Hepatocyte (in vitro differentiated cells): ENCODE results near the gene ISM1. TPM values are rescaled to one million over a fixed set of nuclear protein-coding genes. Genes with fewer than 3 reads are reported as not detected.
A peak's percentile ranks its signal among the peaks of the same experiment; 100 is the strongest.

Source experiments
- DNase-seq: peaks from one replicate; pipeline ENCODE4 v3.0.0-alpha.2; 2016; ENCODE audit warnings: low spot score
- H2AFZ ChIP-seq: fragments of 200-600 bp; sonication (generic); 2 replicates; pipeline ENCODE4 v1.6.0; 2016; ENCODE audit warnings: antibody characterized with exemption, mild to moderate bottlenecking
- H3K27ac ChIP-seq: fragments of 200-600 bp; sonication (generic); 2 replicates; pipeline ENCODE4 v1.5.1; 2016; ENCODE audit warnings: mild to moderate bottlenecking
- H3K27me3 ChIP-seq: fragments of 200-600 bp; sonication (generic); 2 replicates; pipeline ENCODE4 v1.6.1; 2016
- H3K36me3 ChIP-seq: fragments of 200-600 bp; sonication (generic); replicated peaks from 2 replicates; pipeline ENCODE4 v1.5.1; 2016; ENCODE audit warnings: low read depth; ENCODE audit not compliant: insufficient read depth
- H3K4me1 ChIP-seq: fragments of 200-600 bp; sonication (generic); 2 replicates; pipeline ENCODE4 v1.5.1; 2016; ENCODE audit warnings: mild to moderate bottlenecking, moderate library complexity; ENCODE audit not compliant: insufficient read depth
- H3K4me2 ChIP-seq: fragments of 200-600 bp; sonication (generic); 2 replicates; pipeline ENCODE4 v1.6.0; 2016
- H3K4me3 ChIP-seq: fragments of 200-600 bp; sonication (generic); 2 replicates; pipeline ENCODE4 v1.5.1; 2016; ENCODE audit warnings: mild to moderate bottlenecking
- H3K79me2 ChIP-seq: fragments of 200-600 bp; sonication (generic); 2 replicates; pipeline ENCODE4 v1.6.0; 2017; ENCODE audit warnings: mild to moderate bottlenecking
- H3K9me2 ChIP-seq: fragments of 200-600 bp; sonication (generic); replicated peaks from 2 replicates; pipeline ENCODE4 v1.6.0; 2017; ENCODE audit warnings: mild to moderate bottlenecking; ENCODE audit not compliant: insufficient read depth
- H3K9me3 ChIP-seq: fragments of 200-600 bp; sonication (generic); 2 replicates; pipeline ENCODE4 v1.5.1; 2016; ENCODE audit warnings: low read depth, mild to moderate bottlenecking
- H4K20me1 ChIP-seq: fragments of 200-600 bp; sonication (generic); 2 replicates; pipeline ENCODE4 v1.6.0; 2016; ENCODE audit warnings: mild to moderate bottlenecking; ENCODE audit not compliant: insufficient read depth, poor library complexity, severe bottlenecking
- EZH2 ChIP-seq: fragments of 200-600 bp; sonication (generic); IDR thresholded peaks from 2 replicates; pipeline ENCODE4 v1.6.1; 2016; ENCODE audit warnings: antibody characterized with exemption, mild to moderate bottlenecking, borderline replicate concordance
- EZH2phosphoT487 ChIP-seq: fragments of 200-600 bp; sonication (generic); IDR thresholded peaks from one replicate; pipeline ENCODE4 v1.6.1; 2018; ENCODE audit warnings: antibody characterized with exemption, mild to moderate bottlenecking, low read depth, moderate library complexity; ENCODE audit not compliant: unreplicated experiment, severe bottlenecking
- WGBS: methylation state at CpG from one replicate; pipeline ENCODE4 v1.1.6; 2016; ENCODE audit warnings: low lambda C conversion rate; ENCODE audit errors: missing lambda C conversion rate; 5-methylcytosine and 5-hydroxymethylcytosine counted together
- polyA plus RNA-seq: library from polyadenylated mRNA; unstranded; fragments of >200 nt; fragmentation: Nextera tagmentation; extraction: Ambion mirVana; gene quantifications from 2 replicates; pipeline ENCODE4 v1.2.1, GENCODE V29; 2016
- total RNA-seq: library from RNA; depleted of rRNA; stranded (reverse); fragments of >200 nt; gene quantifications from 2 replicates; pipeline ENCODE4 v1.2.3, GENCODE V29; 2014
- TF ChIP-seq, protein P1 (sequence below): fragments of 200-600 bp; sonication (generic); IDR thresholded peaks from 2 replicates; pipeline ENCODE4 v1.5.1; 2016; ENCODE audit warnings: antibody characterized with exemption, mild to moderate bottlenecking; ENCODE audit not compliant: poor library complexity

The ISM1 gene
- total and polyA plus RNA-seq, 2 experiments from 2014 or later: 0.76 to 1.7 TPM

DNA sequence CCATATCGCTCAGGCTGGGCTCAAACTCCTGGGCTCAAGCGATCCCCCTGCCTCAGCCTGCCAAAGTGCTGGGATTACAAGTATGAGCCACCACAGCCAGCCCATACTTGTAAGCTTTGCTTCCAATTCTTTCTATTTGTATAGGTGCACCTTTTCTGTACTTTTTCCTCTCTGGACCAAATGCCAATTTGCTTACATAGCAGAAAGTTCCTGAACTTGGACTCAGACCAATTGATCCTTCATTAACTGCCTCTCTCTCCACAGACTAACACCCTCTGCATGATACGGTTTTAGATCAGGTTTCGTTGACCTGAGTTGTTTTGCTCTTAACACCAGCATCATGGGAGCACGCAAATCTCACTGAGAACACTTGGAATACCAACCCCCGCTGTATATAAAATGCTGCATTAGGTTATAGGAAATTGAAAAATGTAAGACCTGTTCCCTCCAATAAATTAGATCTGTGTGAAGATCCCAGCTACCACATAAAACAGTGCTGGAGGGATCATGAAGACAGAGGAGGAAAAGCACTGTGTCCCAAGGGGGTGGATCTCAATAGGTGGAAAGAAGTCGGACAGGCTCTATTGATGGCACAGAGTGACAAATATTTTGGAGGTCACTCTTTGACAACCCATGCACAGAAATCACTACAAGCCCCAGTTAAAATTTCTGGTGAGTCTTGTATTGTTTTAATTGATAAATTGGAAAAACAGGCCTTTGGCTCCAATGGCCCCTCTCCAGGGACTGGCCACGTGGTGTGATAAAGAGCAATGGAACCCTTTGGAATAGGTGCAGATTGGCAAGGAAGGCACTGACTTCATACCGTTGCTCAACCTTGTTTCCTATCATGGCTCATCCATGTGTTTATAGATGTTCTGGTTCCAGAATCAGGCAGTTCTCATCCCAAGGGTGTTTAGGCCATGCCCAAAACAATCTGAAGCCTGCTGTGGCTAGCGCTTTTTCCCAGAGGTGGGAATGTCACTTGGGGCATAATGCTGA lies 51.2 kb downstream of the ISM1 start:
- Histone ChIP-seq H3K4me2 (no peak overlapping the region), H2AFZ (no peak overlapping the region), H3K4me3 (no peak overlapping the region), H3K79me2 (no peaks in the 10 kb centered on the region), H4K20me1 (no peaks in the 10 kb centered on the region), H3K9me3 (no peaks in the 10 kb centered on the region), H3K36me3 (no peaks in the 10 kb centered on the region), H3K4me1 (no peaks in the 10 kb centered on the region), H3K9me2 (no peaks in the 10 kb centered on the region), H3K27ac (no peak overlapping the region), H3K27me3 (no peaks in the 10 kb centered on the region)
- WGBS: 92% methylated on average over 10 of the region's 10 CpGs
- TF ChIP-seq EZH2phosphoT487: no peak
- TF ChIP-seq, protein P1, sequence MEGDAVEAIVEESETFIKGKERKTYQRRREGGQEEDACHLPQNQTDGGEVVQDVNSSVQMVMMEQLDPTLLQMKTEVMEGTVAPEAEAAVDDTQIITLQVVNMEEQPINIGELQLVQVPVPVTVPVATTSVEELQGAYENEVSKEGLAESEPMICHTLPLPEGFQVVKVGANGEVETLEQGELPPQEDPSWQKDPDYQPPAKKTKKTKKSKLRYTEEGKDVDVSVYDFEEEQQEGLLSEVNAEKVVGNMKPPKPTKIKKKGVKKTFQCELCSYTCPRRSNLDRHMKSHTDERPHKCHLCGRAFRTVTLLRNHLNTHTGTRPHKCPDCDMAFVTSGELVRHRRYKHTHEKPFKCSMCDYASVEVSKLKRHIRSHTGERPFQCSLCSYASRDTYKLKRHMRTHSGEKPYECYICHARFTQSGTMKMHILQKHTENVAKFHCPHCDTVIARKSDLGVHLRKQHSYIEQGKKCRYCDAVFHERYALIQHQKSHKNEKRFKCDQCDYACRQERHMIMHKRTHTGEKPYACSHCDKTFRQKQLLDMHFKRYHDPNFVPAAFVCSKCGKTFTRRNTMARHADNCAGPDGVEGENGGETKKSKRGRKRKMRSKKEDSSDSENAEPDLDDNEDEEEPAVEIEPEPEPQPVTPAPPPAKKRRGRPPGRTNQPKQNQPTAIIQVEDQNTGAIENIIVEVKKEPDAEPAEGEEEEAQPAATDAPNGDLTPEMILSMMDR: no peak
- no peak for TF ChIP-seq EZH2
- no peak for DNase-seq

DNA sequence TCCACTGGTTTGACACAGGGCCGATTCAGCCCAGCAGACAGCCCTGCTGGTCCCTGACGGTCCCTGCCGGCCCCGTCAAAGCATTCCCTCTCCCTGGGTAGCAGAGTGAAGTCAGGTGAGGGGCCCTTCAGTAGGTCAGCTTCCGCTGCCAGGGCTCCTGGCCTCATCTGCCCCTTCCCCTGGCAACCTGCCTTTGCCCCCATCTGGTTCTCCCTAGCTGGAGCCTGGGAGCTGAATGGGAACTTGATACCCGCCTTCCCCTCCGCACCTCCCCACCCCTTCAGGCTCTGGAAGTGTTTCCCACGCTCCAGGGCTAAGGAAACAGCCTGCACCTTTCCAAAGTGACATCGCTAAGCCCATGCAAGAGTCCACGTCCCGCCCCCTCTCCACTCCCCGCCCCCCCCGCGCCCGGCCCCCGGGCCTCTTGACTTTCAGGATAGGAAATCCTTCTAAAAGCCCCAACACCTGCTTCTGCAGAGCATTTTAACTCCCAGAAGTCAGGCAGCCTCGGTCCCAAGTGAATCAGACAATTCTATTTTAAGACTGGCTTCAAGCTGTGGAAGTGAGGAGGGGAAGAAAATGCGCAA lies 53.3 kb downstream of the ISM1 start:
- Histone ChIP-seq H2AFZ (no peak overlapping the region), H3K9me2 (no peaks in the 10 kb centered on the region), H3K27me3 (no peaks in the 10 kb centered on the region), H4K20me1 (no peaks in the 10 kb centered on the region), H3K79me2 (no peaks in the 10 kb centered on the region), H3K27ac (peak overlapping the region; percentile 16), H3K4me3 (no peak overlapping the region), H3K4me1 (no peaks in the 10 kb centered on the region), H3K36me3 (no peaks in the 10 kb centered on the region), H3K4me2 (peak overlapping the region; percentile 41), H3K9me3 (no peaks in the 10 kb centered on the region)
- DNase-seq: peak; percentile 22
- WGBS: 28% methylated on average over 17 of the region's 18 CpGs
- TF ChIP-seq EZH2 (no peak), EZH2phosphoT487 (no peak)
- TF ChIP-seq, protein P1: no peak

DNA sequence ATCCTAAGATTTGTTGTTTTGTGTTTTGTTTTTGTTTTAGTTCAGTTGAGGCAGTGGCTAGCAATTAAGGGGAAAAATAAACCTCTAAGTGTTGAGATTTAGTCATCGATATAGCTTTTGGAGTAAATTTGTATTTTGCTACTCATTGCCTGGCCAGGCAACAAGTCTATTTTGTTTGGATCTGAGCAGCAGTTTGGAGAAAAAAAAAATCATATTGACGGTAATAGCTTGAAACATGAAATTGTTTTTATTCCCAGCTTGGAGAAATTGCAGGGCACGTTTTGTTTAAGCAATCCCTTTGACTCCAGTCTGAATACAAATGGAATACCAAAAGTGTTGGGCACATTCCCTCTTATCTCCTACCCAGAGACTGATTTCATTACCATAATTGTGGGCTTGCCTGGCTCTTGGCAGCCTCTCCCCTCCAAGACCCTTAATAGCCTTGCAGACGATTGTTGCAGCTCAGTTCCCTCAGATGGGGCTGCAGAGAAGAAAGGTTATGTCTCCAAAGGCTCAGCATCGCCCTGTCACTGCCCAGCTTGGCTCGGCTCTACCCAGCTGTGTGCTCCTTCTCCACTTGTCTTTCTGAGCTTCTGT lies 56.0 kb downstream of the ISM1 start:
- Histone ChIP-seq H3K4me2 (no peak overlapping the region), H3K4me3 (no peak overlapping the region), H3K27me3 (no peaks in the 10 kb centered on the region), H2AFZ (no peak overlapping the region), H3K9me3 (no peaks in the 10 kb centered on the region), H3K27ac (no peak overlapping the region), H3K9me2 (no peaks in the 10 kb centered on the region), H3K36me3 (no peaks in the 10 kb centered on the region), H4K20me1 (no peaks in the 10 kb centered on the region), H3K4me1 (no peaks in the 10 kb centered on the region), H3K79me2 (no peaks in the 10 kb centered on the region)
- WGBS: 79% methylated on average over 6 of the region's 6 CpGs
- no peak for DNase-seq
- TF ChIP-seq EZH2phosphoT487 (no peak), EZH2 (no peak)
- TF ChIP-seq, protein P1: no peak
